HG03175 (cell line): Measurements from ENCODE around the gene MICAL2.

ENCODE experiments used
- ATAC-seq: cut with Tn5 transposase; IDR thresholded peaks from one replicate; pipeline ENCODE4 v1.9.1; 2021; ENCODE audit warnings: mild to moderate bottlenecking, moderate library complexity; ENCODE audit not compliant: unreplicated experiment

Gene MICAL2, protein sequence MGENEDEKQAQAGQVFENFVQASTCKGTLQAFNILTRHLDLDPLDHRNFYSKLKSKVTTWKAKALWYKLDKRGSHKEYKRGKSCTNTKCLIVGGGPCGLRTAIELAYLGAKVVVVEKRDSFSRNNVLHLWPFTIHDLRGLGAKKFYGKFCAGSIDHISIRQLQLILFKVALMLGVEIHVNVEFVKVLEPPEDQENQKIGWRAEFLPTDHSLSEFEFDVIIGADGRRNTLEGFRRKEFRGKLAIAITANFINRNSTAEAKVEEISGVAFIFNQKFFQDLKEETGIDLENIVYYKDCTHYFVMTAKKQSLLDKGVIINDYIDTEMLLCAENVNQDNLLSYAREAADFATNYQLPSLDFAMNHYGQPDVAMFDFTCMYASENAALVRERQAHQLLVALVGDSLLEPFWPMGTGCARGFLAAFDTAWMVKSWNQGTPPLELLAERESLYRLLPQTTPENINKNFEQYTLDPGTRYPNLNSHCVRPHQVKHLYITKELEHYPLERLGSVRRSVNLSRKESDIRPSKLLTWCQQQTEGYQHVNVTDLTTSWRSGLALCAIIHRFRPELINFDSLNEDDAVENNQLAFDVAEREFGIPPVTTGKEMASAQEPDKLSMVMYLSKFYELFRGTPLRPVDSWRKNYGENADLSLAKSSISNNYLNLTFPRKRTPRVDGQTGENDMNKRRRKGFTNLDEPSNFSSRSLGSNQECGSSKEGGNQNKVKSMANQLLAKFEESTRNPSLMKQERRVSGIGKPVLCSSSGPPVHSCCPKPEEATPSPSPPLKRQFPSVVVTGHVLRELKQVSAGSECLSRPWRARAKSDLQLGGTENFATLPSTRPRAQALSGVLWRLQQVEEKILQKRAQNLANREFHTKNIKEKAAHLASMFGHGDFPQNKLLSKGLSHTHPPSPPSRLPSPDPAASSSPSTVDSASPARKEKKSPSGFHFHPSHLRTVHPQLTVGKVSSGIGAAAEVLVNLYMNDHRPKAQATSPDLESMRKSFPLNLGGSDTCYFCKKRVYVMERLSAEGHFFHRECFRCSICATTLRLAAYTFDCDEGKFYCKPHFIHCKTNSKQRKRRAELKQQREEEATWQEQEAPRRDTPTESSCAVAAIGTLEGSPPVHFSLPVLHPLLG

DNA sequence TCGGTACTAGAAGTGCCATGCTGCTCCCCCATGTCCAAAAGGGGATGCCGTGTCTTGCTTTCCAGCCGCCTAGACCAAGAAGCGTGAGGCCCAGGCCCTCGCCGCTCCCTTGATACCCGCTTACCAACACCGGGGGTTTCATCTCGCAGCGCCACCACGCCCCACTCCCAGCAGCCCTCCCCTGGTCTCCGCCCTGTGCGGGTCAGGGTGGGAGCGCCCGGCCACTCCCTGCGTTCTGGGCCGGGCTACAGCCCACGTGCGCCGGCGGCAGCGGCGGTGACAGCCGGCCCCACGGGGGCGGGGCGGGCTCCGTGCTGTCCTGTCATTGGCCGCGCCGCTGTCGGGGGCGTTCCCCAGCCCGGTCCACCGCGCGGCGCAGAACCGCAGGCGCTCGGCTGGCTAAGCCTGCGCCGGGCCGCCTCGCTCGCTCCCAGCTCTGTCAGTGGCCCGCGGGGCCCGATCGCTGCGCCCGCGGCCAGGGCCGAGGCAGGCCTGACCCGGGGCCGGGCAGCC lies at the start of gene MICAL2:
Gene MICAL2 (plus strand): TSS at position 390 of the 513 bp plus-strand sequence. CDS start 51,566 bp downstream, outside the sequence.
- peak; percentile 98 for ATAC-seq

DNA sequence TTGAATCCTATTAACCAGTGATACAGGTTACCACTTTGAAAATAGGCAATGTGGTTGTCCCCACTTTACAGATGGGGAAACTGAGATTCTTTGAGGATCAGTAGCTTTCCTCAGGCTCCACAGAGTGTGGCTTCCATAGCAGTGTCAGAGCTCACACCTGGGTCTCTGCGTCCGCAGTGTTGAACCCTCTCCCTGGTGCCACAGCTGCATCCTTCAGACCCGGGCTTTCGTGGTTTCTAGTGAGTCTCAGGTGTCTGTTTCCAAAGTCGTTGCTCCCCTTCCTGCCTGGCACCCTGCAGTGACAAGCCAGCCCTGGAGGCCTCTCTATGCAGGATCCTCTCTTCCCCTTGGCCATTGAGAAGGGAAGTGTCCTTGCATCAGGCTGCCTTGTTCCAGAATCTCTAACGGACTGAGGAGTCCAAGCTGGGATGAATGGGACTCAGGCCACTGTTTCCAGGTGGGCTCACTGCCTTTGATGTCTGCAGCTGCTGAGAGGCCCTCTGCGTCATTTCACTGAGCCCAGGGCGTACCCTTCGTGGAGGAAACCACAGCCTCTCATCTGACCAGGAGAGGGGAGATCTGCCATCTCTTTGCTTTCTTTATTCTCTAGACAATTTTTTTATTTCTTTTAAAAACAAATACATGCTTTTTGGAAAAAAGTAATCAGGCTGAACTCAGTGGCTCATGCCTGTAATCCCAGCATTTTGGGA lies 48.4 kb upstream of the MICAL2 start:
- ATAC-seq: no peak

DNA sequence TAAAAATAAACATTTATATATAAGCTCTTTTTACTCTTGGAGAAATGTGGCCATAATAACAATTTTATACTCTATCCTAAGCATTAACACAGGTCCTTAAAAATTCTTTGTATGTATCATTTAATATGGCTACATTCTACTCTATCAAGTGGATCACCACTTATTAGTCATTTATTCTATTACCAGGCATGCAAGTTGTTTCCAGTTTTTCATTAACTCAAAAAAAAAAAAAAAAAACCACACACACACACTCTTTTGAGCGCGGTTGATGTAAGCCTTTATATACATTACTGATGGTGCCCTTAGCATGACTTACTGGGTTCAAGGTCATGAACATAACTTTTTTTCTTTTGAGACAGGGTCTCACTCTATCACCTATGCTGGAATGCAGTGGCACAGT lies 47.1 kb upstream of the MICAL2 start:
- ATAC-seq: no peak

DNA sequence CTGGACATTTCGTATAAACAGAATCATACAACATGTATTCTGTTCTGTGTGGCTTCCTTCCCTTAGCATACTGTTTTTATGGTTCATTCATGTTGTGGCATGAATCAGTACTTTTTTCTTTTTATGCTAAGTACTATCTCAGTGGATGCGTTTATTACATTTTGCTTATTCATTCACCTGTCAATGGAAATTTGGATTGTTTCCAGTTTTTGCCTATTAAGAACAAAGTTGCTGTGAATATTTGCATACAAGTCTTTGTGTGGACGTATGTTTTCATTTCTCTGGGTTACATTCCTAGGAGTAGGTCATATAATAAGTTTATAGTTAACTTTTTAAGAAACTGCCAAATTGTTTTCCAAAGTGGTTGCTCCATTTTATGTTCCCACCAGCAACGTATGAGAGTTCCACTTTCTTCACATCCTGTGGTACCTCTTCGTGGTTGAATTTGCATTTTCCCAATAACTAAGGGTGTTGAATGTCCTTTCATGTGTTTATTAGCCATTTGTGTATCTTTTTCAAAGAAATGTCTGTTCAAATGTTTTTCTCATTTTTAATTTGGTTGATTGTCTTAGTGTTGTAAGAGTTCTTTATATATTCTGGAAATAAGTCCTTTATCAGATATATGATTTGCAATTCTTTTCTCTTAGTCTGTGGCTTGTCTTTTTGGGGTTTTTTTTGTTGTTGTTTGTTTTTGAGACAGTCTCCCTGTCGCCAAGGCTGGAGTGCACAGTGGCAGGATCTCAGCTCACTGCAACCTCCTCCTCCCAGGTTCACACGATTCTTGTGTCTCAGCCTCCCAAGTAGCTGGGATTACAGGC lies 46.0 kb upstream of the MICAL2 start:
- ATAC-seq: no peak

DNA sequence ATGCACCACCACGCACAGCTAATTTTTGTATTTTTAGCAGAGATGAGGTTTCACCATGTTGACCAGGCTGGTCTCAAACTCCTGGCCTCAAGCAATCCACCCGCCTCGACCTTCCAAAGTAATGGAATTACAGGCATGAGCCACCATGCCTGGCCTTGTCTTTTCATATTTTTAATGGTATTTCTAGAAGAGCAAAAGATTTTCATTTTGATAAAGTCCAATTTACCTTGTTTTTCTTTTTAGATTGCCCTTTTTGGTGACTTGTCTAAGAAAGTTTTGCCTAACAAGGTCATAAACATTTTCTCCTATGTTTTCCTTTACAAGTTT lies 45.5 kb upstream of the MICAL2 start:
- ATAC-seq: no peak

DNA sequence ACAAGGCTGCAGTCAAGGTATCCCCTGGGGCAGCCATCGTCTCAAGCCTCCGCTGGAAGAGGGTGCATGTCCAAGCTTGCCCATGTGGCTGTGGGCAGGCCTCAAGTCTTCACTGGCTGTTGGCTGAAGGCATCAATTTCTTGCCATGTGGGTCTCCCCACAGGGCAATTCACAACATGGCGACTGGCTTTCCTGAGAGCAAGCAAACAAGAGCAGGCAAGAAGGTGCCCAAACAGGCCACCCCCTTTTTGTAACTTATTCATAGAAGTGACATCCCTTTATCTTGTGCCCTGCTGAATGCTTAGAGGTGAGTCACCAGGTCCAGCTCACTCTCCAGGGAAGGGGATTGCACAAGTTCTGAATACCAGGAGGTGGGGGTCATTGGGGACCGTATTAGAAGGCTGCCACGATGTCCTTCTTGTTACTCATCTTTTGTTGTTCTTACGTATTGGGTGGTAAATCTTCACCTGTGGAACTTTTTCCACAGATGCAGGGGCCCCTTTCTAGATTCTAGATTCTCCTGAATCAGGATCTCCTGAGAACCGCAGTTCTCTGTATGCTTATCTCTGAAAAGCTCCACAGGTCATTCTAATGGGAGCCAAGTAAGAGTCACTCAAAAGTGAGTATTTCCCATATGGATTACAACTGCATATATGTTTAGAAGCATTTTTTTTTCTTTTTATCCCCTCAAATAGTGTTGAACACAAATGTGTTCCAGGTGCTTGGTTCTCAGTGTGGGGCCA lies 44.2 kb upstream of the MICAL2 start:
- no peak for ATAC-seq

DNA sequence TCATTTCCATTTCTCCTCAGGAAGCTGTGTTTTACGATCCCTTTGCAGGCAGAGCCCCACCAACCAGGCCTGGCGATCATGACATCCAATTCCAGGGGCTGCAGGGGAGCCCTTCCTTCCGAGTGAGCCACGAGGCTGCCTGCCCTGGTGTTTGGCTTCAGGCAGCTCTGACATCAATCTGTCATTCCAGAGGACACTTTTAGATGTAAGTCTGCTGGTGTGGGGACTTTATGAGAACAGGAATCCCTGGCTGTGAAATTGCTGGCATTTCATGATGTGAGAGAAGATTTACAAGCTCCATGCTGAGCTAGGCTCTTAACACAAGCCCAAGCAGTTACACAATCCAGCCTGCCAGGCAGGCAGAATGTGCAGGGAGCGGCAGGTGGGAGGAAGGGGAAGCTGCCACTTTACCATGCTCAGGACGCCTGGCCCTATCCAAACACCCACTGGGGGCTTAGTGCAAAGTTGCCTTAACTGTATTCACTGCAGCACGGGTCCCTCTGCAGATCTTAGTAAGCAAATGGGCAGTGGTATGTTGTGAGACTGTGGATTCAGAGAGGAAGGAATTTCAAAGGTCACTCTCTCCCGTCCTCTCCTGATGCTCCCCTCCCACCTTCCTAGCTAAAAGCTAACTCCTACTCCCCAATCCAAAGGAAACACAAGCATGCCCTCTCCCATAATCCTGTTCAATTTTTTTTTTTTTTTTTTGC lies 43.4 kb upstream of the MICAL2 start:
- ATAC-seq: no peak

DNA sequence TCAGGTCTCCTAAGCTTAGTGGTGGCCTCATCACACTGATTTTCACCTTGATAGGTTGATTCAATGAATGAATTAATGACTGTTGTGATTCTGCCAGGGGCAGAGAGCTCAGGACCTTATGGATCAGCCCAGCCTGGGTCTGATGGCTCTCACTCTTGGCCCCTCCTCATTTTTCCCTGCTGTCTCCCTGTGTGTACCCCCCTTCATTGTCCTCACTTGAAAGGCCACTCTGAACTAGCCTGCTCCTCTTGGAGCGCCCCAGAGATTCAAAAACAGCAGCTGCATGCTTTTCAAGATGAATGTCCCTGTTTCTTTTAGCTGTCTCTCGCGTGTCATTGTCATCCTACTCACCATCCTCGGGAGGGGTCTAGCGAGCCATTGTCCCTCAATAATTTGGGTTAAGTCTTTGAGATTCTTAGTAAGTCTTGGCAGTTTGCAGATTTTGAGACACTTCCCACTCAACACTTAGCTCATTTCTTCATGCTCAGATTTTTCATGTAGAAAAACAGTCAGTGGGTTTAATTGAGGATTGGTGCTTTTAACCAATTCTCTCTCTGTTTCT lies 42.5 kb upstream of the MICAL2 start:
- no peak for ATAC-seq

DNA sequence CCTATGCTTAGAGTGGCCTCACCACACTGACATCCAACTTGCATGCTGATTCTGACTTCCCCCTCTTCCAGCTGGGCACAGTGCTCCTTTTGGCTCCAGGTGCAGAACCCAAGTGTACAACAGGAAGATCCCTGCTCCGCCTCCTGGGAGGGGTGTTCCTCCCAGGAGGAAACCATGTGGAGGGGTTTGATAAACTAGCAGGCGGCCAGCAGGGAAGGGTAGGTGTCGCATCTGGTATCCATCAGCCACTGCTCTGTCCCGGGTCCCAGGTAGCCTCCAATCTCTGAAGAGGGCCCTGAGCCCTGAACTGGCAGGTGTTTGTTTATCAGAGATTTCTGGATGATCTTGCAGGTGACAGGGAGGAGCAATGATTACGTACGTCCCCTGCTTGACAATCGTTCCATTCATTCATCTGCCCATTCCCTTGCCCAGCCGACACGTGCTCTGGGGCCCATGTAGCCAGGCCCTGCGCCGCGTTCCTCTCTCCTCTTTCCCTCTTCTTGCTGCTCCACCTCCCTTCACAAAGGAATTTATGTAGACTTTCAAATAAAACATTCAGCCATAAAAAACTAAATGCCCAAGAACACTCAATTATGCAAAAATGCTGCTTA lies 41.2 kb upstream of the MICAL2 start:
- ATAC-seq: no peak

DNA sequence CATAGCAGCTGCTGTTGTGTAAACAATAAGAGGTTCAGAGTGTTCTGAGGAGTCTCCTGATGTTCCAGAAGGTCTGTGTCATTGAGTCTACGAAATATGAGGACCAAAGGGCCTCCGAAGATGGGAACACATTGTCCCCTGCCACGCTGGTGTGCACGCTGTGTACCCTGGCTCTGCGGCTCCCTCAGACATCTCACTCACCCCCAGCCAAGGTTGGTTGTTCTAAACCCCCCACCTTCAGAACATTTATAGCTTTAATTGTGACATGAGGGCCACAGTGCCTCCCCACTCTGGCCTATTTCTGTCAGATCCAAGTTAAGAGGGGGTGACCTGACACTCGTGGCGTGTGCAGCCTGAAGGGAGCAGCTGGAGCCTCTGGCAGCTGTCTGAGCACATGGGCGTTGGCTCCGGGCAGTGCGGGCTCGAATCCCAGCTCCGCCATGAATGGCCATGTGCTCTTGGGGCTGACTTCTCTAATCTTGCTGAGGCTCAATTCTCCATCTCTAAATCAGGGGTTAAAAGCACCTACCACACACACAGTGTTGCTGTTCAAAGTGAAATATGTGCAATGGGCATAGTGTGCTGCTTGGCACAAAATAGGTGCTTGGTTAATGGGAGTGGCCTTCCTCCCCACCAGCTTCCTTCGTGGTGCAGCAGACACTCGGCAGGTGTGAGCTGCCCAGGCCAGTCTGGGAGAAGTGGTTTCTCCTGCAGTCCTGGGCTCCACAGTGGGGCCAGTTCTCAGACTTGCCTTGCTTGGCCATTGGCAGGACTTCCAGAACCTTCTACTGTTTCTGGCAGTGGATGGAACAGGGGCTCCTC lies 39.7 kb upstream of the MICAL2 start:
- no peak for ATAC-seq

DNA sequence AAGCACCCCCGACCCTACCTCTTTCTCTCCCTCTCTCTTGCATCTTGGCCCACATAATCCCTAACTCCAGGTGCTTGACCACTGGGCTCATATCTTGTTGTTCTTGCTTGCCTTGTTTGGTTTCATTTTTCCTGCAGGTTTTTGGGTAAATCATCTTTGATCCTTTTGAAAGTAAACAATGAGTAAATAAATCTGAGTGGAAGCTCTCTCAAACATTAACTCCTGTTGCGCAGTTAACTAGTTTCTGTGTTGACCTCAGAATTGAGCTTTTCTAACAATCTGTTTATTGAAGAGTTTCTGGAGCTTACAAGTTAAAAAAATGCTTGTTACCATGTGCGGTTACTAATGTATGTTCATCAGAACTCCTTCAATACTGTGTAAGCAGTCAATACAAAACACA lies 38.8 kb upstream of the MICAL2 start:
- ATAC-seq: no peak

DNA sequence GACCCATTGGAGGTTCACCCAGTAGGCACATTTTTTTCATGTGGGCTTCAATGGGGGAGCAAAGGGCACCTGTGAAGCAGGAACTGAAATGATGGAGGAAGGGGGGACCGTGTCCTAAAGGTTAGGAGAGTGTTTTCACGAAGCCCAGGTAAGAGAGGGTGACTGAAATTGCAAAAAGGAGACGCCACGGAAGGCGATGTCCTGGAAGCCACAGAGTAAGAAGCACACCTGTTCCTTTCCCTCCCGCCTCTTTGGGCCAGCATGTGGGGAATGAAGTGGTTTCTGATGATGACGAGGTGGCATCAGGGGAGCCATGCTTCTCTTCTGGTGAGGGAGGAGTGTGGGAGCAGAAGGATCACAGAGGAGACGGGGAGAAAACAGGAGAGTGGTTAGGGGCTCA lies 37.0 kb upstream of the MICAL2 start:
- no peak for ATAC-seq

DNA sequence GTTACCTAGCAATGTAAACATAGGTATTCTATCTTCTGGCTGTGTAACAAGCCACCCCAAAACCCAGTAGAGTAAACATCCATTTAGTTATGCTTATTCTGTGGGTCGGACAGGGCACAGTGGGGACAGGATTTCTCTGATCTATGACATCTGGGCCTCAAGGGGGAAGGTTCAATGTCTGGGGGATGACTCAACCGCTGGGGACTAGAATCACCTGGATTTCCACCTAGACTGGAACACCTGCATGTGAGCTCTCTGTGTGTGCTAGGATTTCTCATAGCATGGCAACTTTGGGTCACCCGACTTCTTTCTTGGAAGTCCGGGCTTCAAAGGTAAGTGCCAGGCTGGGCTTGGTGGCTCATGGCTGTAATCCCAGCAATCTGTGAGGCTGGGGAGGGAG lies 36.5 kb upstream of the MICAL2 start:
- ATAC-seq: no peak

DNA sequence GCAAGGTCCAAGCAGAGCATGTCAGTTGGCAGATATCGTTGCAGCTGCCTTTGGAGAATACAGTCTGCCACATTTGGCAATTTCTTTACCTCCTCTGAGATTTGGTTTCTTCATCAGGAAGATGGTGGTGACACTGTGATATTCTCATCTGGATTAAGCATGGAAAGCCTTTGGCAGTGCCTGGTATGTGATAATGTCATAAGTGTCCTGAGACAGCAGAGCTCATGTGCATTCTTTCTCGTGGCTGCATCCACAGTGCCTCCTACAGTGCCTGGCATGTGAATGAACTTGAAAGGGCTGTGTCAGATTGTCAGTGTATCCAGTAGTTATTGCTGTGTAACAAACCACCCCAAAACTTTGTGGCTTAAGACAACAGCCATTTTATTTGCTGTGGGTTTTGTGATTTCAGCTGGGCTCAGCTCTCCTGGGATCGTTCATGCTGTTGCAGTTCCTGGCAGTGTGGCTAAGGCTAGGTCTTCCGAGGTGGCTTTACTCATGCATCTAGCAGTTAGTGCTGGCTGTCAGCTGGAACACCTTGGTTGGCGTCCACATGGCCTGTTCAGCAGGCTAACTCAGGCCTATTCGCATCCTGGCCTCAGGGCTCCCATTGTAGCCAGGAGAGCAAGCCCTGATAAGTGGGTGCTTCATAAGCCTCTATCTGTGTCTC lies 35.7 kb upstream of the MICAL2 start:
- ATAC-seq: no peak

DNA sequence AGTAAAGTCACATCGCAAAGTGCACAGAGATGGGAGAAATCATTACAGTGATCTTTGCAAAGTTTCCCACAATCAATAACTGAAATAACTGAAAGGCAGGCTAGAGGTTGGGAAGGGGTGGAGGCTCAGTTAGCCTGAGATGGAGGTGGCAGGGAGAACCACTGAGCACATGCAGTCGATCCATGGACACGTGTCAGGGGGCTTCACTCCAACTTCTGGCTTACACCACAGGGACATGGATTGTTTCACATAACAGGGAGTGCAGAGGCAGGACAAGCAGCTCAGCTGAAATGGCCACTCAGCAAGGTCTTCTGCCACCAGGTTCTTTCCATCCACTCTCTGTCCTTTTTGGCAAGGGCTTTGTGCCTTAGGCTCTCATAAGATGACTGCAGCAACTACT lies 35.1 kb upstream of the MICAL2 start:
- no peak for ATAC-seq
